T-cell (primary cell): ENCODE measurements around the gene ST6GAL1. TPM values are rescaled to one million over a fixed set of nuclear protein-coding genes. Genes with fewer than 3 reads are reported as not detected.

ENCODE experiments used
- ATAC-seq, 4 experiments: fragments of 200-7000 bp in 3 of 4; fragments of 150-1000 bp in 1 of 4; cut with Tn5 transposase; replicated peaks in 1 of 4; 1 replicate in 3 of 4; 2 replicates in 1 of 4; pipeline ENCODE4 v1.10.0; 2021; ENCODE audit warnings: moderate library complexity in 3 of 4, mild to moderate bottlenecking in 2 of 4, moderate number of reproducible peaks in 1 of 4
- CTCF ChIA-PET, 2 donors: fragments of 300-600 bp; sonication (Branson Sonifier 250); formaldehyde crosslinking; loops; one replicate each; lab custom pipeline; 2022; ENCODE audit warnings: antibody characterized with exemption in 2 of 2; lab: Charles Lee
- POLR2A ChIA-PET, 2 donors: fragments of 300-600 bp; sonication (Branson Sonifier 250); formaldehyde crosslinking; loops; one replicate each; lab custom pipeline; 2022; ENCODE audit warnings: antibody characterized with exemption in 2 of 2; lab: Charles Lee
- DNase-seq, 35 experiments: peaks; one replicate each; pipeline versions ENCODE4 v3.0.0 to v3.0.0-alpha.2; 2013 to 2023
- H3K27ac ChIP-seq: one replicate; pipeline ENCODE4 v1.5.1; 2013; ENCODE audit warnings: low read length
- H3K27me3 ChIP-seq, 2 experiments: replicated peaks in 1 of 2; 1 replicate in 1 of 2; 2 replicates in 1 of 2; pipeline versions ENCODE4 v1.6.1 to v1.7.0; 2013; ENCODE audit warnings: low read length in 1 of 2, mixed read lengths in 1 of 2; ENCODE audit not compliant: control insufficient read depth in 2 of 2, insufficient read depth in 2 of 2; ENCODE audit errors: extremely low read depth in 1 of 2
- H3K36me3 ChIP-seq, 2 donors: 1 replicate in 1 of 2; 2 replicates in 1 of 2; pipeline versions ENCODE4 v1.6.1 to v1.7.0; 2013; ENCODE audit warnings: low read length in 1 of 2; ENCODE audit not compliant: control insufficient read depth in 2 of 2, insufficient read depth in 1 of 2; ENCODE audit errors: extremely low read depth in 1 of 2
- H3K4me1 ChIP-seq, 2 experiments: 1 replicate in 1 of 2; 2 replicates in 1 of 2; pipeline versions ENCODE4 v1.6.1 to v1.7.0; 2013; ENCODE audit warnings: low read length in 2 of 2, mixed read lengths in 1 of 2; ENCODE audit not compliant: insufficient read depth in 2 of 2, control insufficient read depth in 1 of 2; ENCODE audit errors: extremely low read depth in 1 of 2
- H3K4me3 ChIP-seq, 2 donors: 1 replicate in 1 of 2; 2 replicates in 1 of 2; pipeline versions ENCODE4 v1.5.1 to v1.7.0; 2013; ENCODE audit warnings: mild to moderate bottlenecking in 2 of 2, low read length in 1 of 2, moderate library complexity in 1 of 2; ENCODE audit not compliant: control insufficient read depth in 1 of 2; ENCODE audit errors: extremely low read depth in 1 of 2
- H3K9me3 ChIP-seq: 2 replicates; pipeline ENCODE4 v1.7.0; 2013
- H3K27ac Mint-ChIP-seq, 2 donors: one replicate each; pipeline ENCODE4 v1.8.0; 2020 to 2021; ENCODE audit warnings: mild to moderate bottlenecking in 2 of 2, mixed read lengths in 2 of 2
- H3K27me3 Mint-ChIP-seq, 2 donors: one replicate each; pipeline ENCODE4 v1.8.0; 2021 to 2022; ENCODE audit warnings: mixed read lengths in 2 of 2
- H3K36me3 Mint-ChIP-seq: one replicate; pipeline ENCODE4 v1.8.0; 2021; ENCODE audit warnings: mixed read lengths
- H3K4me1 Mint-ChIP-seq, 3 donors: one replicate each; pipeline ENCODE4 v1.8.0; 2020 to 2022; ENCODE audit warnings: mixed read lengths in 3 of 3, mild to moderate bottlenecking in 1 of 3
- H3K4me3 Mint-ChIP-seq, 3 donors: one replicate each; pipeline ENCODE4 v1.8.0; 2020 to 2022; ENCODE audit warnings: mild to moderate bottlenecking in 3 of 3, mixed read lengths in 3 of 3, moderate library complexity in 3 of 3
- H3K9me3 Mint-ChIP-seq, 3 donors: one replicate each; pipeline ENCODE4 v1.8.0; 2020 to 2022; ENCODE audit warnings: mixed read lengths in 3 of 3
- WGBS: methylation state at CpG from one replicate; pipeline ENCODE4 v1.1.5; 2013; ENCODE audit warnings: missing lambda C conversion rate; ENCODE audit not compliant: insufficient coverage; 5-methylcytosine and 5-hydroxymethylcytosine counted together
- total RNA-seq, 35 experiments: library from RNA in 6 of 35; stranded (reverse) in 6 of 35; fragments of 120-200 nt in 1 of 35; gene quantifications; one replicate each; pipeline versions ENCODE4 v1.2.1 to v1.2.4 and lab custom pipeline; 2013 to 2026

ST6GAL1 gene
- total RNA-seq, 5 donors from 2014 or later (not counting 1 experiment from before 2014, with no cell fraction given), result 148 to 237 (median 212) TPM

DNA sequence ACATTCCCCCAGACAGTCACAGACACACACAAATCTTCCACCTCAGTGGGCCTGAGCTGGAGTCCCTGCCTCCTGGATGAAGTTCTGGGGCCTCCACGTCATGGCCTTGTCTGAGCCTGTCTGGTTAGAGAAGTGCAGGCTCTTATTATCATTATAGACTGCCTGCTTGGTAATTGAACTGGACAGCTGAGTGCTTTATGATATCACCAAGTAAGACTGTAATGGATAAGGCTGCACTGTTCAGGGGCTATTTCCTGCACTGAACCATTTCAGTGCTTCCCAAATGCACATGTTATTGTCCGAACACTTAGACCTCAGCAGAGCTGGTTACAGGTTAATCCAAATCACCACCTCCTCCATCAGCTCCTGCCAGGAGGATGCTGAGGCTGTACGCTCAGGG is 8.7 kb upstream of the ST6GAL1 start:
- Histone ChIP-seq H3K4me3 (no peak overlapping the region), H3K9me3 (no peaks in the 10 kb centered on the region), H3K27ac (no peak overlapping the region), H3K36me3 (no peaks in the 10 kb centered on the region), H3K27me3 (no peaks in the 10 kb centered on the region), H3K4me1 (peaks cover 4 to 14% of the 10 kb centered on the region in 2 experiments)
- CTCF ChIA-PET, result no interaction called here
- WGBS, result 100% methylated on average over 2 of the region's 3 CpGs
- no peaks in the 10 kb centered on the region for H3K27me3 Mint-ChIP-seq
- H3K9me3 Mint-ChIP-seq, result no peaks in the 10 kb centered on the region
- ATAC-seq (no peak), DNase-seq (no peak)
- POLR2A ChIA-PET, result interaction anchor here in 1 of 2 donors (0.7 kb wide), 1 partner anchor 107 kb away, joined by 3 read pairs; no protein-coding TSS in a partner anchor
- no peaks in the 10 kb centered on the region for H3K36me3 Mint-ChIP-seq
- H3K4me1 Mint-ChIP-seq, result peaks cover 20 to 24% (median 22%) of the 10 kb centered on the region in 3 donors
- no peak overlapping the region for H3K27ac Mint-ChIP-seq
- H3K4me3 Mint-ChIP-seq, result no peak overlapping the region

DNA sequence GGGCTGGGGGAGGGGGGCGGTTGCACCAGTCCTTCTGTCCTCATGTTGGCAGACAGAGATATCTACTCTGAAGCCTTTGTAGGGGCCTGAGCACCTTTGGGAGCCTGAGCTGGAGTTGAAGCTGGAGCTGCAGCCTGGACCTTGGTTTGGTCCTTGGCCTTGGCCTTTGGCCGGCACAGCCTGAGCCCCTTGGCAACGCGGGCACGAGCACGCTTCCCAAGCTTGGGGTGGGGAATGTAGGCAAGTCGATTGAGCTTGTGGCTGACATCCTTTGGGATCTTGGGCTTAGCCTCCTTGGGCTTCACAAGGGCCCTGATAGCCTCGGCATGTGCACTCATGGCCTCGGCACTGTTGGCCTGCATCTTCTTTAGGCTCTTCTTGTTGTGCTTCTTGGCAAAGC is 8.1 kb upstream of the ST6GAL1 start:
- ChIA-PET CTCF (interaction anchor here in 1 of 2 donors (0.6 kb wide), 1 partner anchor 663 kb away, joined by 3 read pairs; no protein-coding TSS in a partner anchor), POLR2A (no interaction called here)
- H3K9me3 ChIP-seq, result no peaks in the 10 kb centered on the region
- 92% methylated on average over 9 of the region's 9 CpGs for WGBS
- Mint-ChIP-seq H3K4me1 (peaks cover 15 to 19% (median 18%) of the 10 kb centered on the region in 3 donors), H3K4me3 (no peak overlapping the region), H3K36me3 (no peaks in the 10 kb centered on the region), H3K9me3 (no peaks in the 10 kb centered on the region), H3K27me3 (no peaks in the 10 kb centered on the region), H3K27ac (no peak overlapping the region)
- H3K4me1 ChIP-seq, result peaks cover 1 to 13% of the 10 kb centered on the region in 2 experiments
- DNase-seq (no peak), ATAC-seq (no peak)
- H3K36me3 ChIP-seq, result no peaks in the 10 kb centered on the region
- H3K4me3 ChIP-seq, result no peak overlapping the region
- H3K27me3 ChIP-seq, result no peaks in the 10 kb centered on the region
- H3K27ac ChIP-seq, result no peak overlapping the region

DNA sequence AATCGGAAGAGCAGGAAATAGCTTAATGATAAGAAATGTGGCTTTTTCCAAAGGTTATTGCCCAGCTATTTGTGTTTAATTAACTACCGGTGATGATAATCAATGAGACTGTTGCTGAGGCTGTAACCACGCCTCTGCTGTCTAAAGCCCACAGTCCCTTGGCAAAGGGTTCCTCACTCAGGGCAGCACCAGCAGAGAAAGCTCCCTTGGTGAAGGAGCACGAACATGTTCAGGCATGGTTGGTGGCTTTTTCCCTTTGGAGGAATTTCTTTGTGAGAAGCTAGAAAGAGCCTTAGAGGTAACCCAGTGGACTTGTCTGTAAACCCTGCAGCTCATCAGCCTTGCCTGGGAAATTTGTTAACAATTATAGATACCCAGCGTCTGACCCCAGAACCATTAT is 7.5 kb upstream of the ST6GAL1 start:
- no peaks in the 10 kb centered on the region for H3K9me3 ChIP-seq
- H3K4me3 Mint-ChIP-seq, result no peak overlapping the region
- no peaks in the 10 kb centered on the region for H3K27me3 Mint-ChIP-seq
- no peaks in the 10 kb centered on the region for H3K36me3 Mint-ChIP-seq
- no peak overlapping the region for H3K4me3 ChIP-seq
- ChIA-PET CTCF (interaction anchor here (0.6 kb wide), 2 partner anchors 25 to 664 kb away, joined by 3 read pairs; no protein-coding TSS in a partner anchor), POLR2A (no interaction called here)
- WGBS, result 95% methylated on average over 4 of the region's 5 CpGs
- H3K36me3 ChIP-seq, result no peaks in the 10 kb centered on the region
- peaks cover 10 to 16% (median 13%) of the 10 kb centered on the region in 3 donors for H3K4me1 Mint-ChIP-seq
- peaks cover 0 to 9% of the 10 kb centered on the region in 2 experiments for H3K4me1 ChIP-seq
- H3K27me3 ChIP-seq, result no peaks in the 10 kb centered on the region
- no peak overlapping the region for H3K27ac Mint-ChIP-seq
- no peak overlapping the region for H3K27ac ChIP-seq
- ATAC-seq, result no peak
- no peaks in the 10 kb centered on the region for H3K9me3 Mint-ChIP-seq
- DNase-seq, result no peak

DNA sequence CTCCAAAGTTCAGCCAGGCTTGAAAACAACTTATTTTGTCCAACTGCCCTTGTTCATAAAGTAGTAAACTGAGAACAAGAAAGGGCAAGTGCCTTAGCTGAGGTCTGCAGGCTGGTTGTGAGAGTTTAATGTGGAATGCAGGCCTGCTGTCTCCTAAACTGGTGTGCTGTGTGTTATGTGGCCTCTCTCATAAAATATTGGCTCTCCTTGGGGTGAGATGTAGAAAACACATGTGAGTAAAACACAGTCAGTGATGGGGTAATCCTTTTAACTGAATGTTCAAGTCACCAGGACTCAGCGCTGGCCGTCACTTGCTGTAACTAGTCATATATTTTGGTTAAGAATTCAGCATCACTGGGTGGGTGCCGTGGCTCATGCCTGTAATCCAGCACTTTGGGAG is 7.1 kb upstream of the ST6GAL1 start:
- Mint-ChIP-seq H3K4me3 (no peak overlapping the region), H3K27me3 (no peaks in the 10 kb centered on the region), H3K27ac (no peak overlapping the region), H3K9me3 (no peaks in the 10 kb centered on the region), H3K4me1 (peaks cover 5 to 12% (median 9%) of the 10 kb centered on the region in 3 donors), H3K36me3 (no peaks in the 10 kb centered on the region)
- peaks cover 0 to 8% of the 10 kb centered on the region in 2 experiments for H3K4me1 ChIP-seq
- ATAC-seq (no peak), DNase-seq (no peak)
- H3K4me3 ChIP-seq, result no peak overlapping the region
- no peaks in the 10 kb centered on the region for H3K36me3 ChIP-seq
- ChIA-PET CTCF (interaction anchor here in 1 of 2 donors (0.6 to 0.7 kb wide), 3 partner anchors 25 to 137 kb away, joined by 3 to 5 read pairs (median 4); no protein-coding TSS in a partner anchor), POLR2A (no interaction called here)
- H3K27me3 ChIP-seq, result no peaks in the 10 kb centered on the region
- WGBS, result 100% methylated on average over 2 of the region's 3 CpGs
- no peak overlapping the region for H3K27ac ChIP-seq
- no peaks in the 10 kb centered on the region for H3K9me3 ChIP-seq

DNA sequence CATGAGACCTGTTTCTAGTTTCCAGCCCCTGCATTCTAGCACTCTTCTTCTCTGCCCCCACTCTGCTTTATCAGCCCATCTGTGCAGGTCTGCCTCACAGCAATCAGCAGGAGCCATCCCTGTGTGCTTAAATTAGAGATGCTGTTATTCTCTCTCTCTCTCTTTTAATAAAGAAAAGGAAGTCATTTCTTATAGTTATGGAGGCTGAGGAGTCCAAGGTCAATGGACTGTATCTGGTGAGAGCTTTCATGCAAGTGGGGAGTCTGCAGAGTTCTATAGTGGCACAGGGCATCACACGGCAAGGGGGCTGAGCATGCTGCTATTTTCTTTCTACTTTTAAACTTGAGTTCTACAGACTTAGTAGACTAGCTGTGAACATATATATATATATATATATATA is 4.5 kb upstream of the ST6GAL1 start:
- no peaks in the 10 kb centered on the region for H3K36me3 Mint-ChIP-seq
- no peak overlapping the region for H3K27ac ChIP-seq
- WGBS, result no CpG with 5 or more reads among the region's 1 CpG
- ChIA-PET CTCF (no interaction called here), POLR2A (no interaction called here)
- peak overlapping the region in 1 of 2 donors; percentile 50 for H3K27ac Mint-ChIP-seq
- no peaks in the 10 kb centered on the region for H3K36me3 ChIP-seq
- no peaks in the 10 kb centered on the region for H3K27me3 ChIP-seq
- DNase-seq (no peak), ATAC-seq (no peak)
- peaks cover 7 to 11% (median 9%) of the 10 kb centered on the region in 3 donors for H3K4me1 Mint-ChIP-seq
- peaks cover 0 to 8% of the 10 kb centered on the region in 2 experiments for H3K4me1 ChIP-seq
- no peaks in the 10 kb centered on the region for H3K9me3 Mint-ChIP-seq
- no peaks in the 10 kb centered on the region for H3K27me3 Mint-ChIP-seq
- H3K4me3 Mint-ChIP-seq, result no peak overlapping the region
- H3K9me3 ChIP-seq, result no peaks in the 10 kb centered on the region
- no peak overlapping the region for H3K4me3 ChIP-seq

DNA sequence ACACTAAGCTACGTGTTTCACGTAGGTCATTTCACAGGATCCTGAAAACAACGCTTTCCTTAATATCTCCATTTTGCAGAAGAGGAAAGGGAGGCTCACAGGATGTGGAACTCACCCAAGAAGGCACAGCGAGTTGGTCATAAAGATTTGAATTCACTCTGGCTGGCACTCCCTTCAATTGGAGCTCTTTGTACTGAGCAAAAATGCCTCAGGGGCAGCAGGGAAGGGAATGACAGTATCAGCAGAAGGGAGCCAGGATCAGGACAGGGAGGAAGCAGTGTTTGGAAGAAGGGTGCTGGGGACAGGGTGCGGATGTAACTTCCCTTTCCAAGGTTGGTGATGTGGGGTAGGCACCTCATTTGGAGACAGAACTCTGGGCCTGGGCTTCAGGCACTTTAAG is 1.1 kb upstream of the ST6GAL1 start:
- no peaks in the 10 kb centered on the region for H3K27me3 ChIP-seq
- WGBS, result 100% methylated on average over 2 of the region's 5 CpGs
- H3K4me1 ChIP-seq, result peaks cover 7 to 31% of the 10 kb centered on the region in 2 experiments
- H3K4me1 Mint-ChIP-seq, result peaks cover 31 to 36% (median 33%) of the 10 kb centered on the region in 3 donors
- ATAC-seq (no peak), DNase-seq (no peak)
- peak overlapping the region; percentile 71 to 80 for H3K27ac Mint-ChIP-seq
- peak overlapping the region; percentile 69 to 99 (median 92) for H3K4me3 Mint-ChIP-seq
- CTCF ChIA-PET, result interaction anchor here in 1 of 2 donors (0.8 to 1.5 kb wide), 2 partner anchors 20 to 83 kb away, joined by 3 to 5 read pairs; no protein-coding TSS in a partner anchor
- H3K4me3 ChIP-seq, result no peak overlapping the region
- H3K9me3 Mint-ChIP-seq, result no peaks in the 10 kb centered on the region
- H3K27ac ChIP-seq, result no peak overlapping the region
- H3K27me3 Mint-ChIP-seq, result no peaks in the 10 kb centered on the region
- peaks cover 5% of the 10 kb centered on the region for H3K36me3 Mint-ChIP-seq
- POLR2A ChIA-PET, result interaction anchor here in 1 of 2 donors (0.5 kb wide), 1 partner anchor 1304 kb away, joined by 3 read pairs; no protein-coding TSS in a partner anchor
- no peaks in the 10 kb centered on the region for H3K9me3 ChIP-seq
- peaks cover 3 to 14% of the 10 kb centered on the region in 2 donors for H3K36me3 ChIP-seq
